ENCODE results near the gene GALNT1.

The GALNT1 gene

DNA sequence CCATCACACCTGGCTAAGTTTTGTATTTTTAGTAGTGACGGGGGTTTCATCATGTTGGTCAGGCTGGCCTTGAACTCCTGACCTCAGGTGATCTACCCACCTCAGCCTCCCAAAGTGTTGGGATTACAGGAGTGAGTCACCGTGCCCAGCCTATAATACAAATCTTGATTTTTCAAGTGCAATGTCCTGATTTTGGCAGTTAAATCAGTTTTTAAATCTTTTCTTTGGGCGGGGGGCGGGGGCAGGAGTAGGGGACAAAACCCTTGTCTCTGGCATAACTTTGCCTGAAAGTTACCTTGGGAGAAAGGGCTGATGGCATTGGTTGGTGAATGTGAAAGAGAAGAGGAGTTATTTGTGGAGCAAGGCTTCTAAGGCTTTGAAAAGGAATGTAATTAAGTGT is 12.3 kb downstream of the GALNT1 start:
- H4K20me1 ChIP-seq (ENCODE audit: insufficient read depth): no peaks in the 10 kb centered on the region
- H2AFZ ChIP-seq (ENCODE audit: low read depth): no peak overlapping the region
- no peak overlapping the region for H3K9ac ChIP-seq
- H3K36me3 ChIP-seq (ENCODE audit: insufficient read depth): no peaks in the 10 kb centered on the region
- no peak overlapping the region for H3K27ac ChIP-seq
- H3K4me2 ChIP-seq: no peak overlapping the region
- no peak for TF ChIP-seq CTCF (conservative IDR thresholded peaks at IDR 0.05; ENCODE audit: low read depth, low read length)
- no peaks in the 10 kb centered on the region for H3K27me3 ChIP-seq (ENCODE audit: insufficient read depth, low read depth)
- H3K4me1 ChIP-seq (ENCODE audit: low read depth, poor library complexity, severe bottlenecking): peaks cover 7% of the 10 kb centered on the region
- no peak overlapping the region for H3K4me3 ChIP-seq (IDR thresholded peaks at IDR 0.05; ENCODE audit: insufficient read depth, low read depth, low read length)
- H3K79me2 ChIP-seq (ENCODE audit: insufficient read depth, low read depth): peaks cover 24% of the 10 kb centered on the region; the same call in 1 of the 2 replicates

DNA sequence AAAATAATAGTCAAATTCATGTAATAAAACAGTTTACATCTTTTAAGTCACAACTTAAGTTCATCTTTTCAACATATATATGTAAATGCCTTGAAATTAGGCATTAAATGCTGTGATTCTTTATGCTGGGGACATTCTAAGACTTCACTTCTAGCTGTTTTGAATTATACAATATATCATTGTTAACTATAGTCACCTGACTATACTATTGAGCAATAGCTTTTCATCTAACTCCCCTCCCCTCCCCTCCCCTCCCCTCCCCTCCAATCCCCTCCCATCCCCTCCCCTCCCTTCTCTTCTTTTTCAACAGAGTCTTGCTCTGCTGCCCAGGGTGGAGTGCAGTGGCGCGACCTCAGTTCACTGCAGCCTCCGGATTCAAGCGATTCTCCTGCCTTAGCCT is 16.2 kb downstream of the GALNT1 start:
- H3K79me2 ChIP-seq (ENCODE audit: insufficient read depth, low read depth): peaks cover 13% of the 10 kb centered on the region; the same call in 1 of the 2 replicates
- H4K20me1 ChIP-seq (ENCODE audit: insufficient read depth): no peaks in the 10 kb centered on the region
- H3K4me2 ChIP-seq: no peak overlapping the region

GRCh38 chr18:35602193-35602820 is 20.8 kb downstream of the GALNT1 start:
- peaks cover 6% of the 10 kb centered on the region; the same call in 1 of the 2 replicates for H3K79me2 ChIP-seq (ENCODE audit: insufficient read depth, low read depth)
- H2AFZ ChIP-seq (ENCODE audit: low read depth): no peak overlapping the region
- H3K36me3 ChIP-seq (ENCODE audit: insufficient read depth): no peaks in the 10 kb centered on the region
- H3K27ac ChIP-seq: no peak overlapping the region
- H3K4me2 ChIP-seq: no peak overlapping the region
- no peak overlapping the region for H3K4me3 ChIP-seq (IDR thresholded peaks at IDR 0.05; ENCODE audit: insufficient read depth, low read depth, low read length)
- no peak for TF ChIP-seq CTCF (conservative IDR thresholded peaks at IDR 0.05; ENCODE audit: low read depth, low read length)
- no peaks in the 10 kb centered on the region for H3K4me1 ChIP-seq (ENCODE audit: low read depth, poor library complexity, severe bottlenecking)
- H4K20me1 ChIP-seq (ENCODE audit: insufficient read depth): no peaks in the 10 kb centered on the region
- no peaks in the 10 kb centered on the region for H3K27me3 ChIP-seq (ENCODE audit: insufficient read depth, low read depth)
- H3K9ac ChIP-seq: no peak overlapping the region

More for the DNA sequence above, 16.2 kb downstream of the GALNT1 start:
- H3K4me3 ChIP-seq (IDR thresholded peaks at IDR 0.05; ENCODE audit: insufficient read depth, low read depth, low read length): no peak overlapping the region
- H3K27ac ChIP-seq: no peak overlapping the region
- H3K4me1 ChIP-seq (ENCODE audit: low read depth, poor library complexity, severe bottlenecking): no peaks in the 10 kb centered on the region
- no peak overlapping the region for H3K9ac ChIP-seq
- TF ChIP-seq CTCF (conservative IDR thresholded peaks at IDR 0.05; ENCODE audit: low read depth, low read length): no peak
- no peaks in the 10 kb centered on the region for H3K36me3 ChIP-seq (ENCODE audit: insufficient read depth)
- no peak overlapping the region for H2AFZ ChIP-seq (ENCODE audit: low read depth)
- H3K27me3 ChIP-seq (ENCODE audit: insufficient read depth, low read depth): no peaks in the 10 kb centered on the region

DNA sequence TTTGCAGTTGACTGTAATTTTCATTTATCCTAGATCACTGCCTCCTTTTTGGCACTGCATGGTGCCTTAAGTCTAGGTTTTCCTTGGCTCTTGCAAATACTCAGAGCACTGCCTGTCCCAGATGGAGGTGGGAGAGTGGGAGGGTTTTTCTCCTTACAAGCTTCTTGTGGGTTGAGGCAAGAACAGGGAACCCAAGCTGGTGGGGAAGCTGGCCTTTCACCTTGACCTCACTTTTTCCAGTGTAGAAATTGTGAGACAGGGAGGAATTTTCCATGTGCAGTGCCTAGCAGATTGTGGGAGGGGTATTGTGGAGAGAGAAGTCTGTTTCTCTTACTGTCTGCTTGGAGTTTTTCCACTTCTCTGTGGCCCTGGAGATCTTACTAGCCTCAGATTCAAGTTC is 21.5 kb downstream of the GALNT1 start:
- peaks cover 6% of the 10 kb centered on the region; the same call in 1 of the 2 replicates for H3K79me2 ChIP-seq (ENCODE audit: insufficient read depth, low read depth)
- no peak overlapping the region for H3K27ac ChIP-seq

More for the DNA sequence above, 21.5 kb downstream of the GALNT1 start:
- Histone ChIP-seq H3K27me3 (ENCODE audit: insufficient read depth, low read depth) (no peaks in the 10 kb centered on the region), H2AFZ (ENCODE audit: low read depth) (no peak overlapping the region), H3K9ac (no peak overlapping the region), H3K36me3 (ENCODE audit: insufficient read depth) (no peaks in the 10 kb centered on the region), H3K4me2 (no peak overlapping the region), H3K4me1 (ENCODE audit: low read depth, poor library complexity, severe bottlenecking) (no peaks in the 10 kb centered on the region), H4K20me1 (ENCODE audit: insufficient read depth) (no peaks in the 10 kb centered on the region), H3K4me3 (IDR thresholded peaks at IDR 0.05; ENCODE audit: insufficient read depth, low read depth, low read length) (no peak overlapping the region)
- TF ChIP-seq CTCF (conservative IDR thresholded peaks at IDR 0.05; ENCODE audit: low read depth, low read length): no peak

Data from KMS-11 (cell line).